ENCODE results near the gene FTO.

FTO gene

GRCh38 chr16:53711390-53711789, 7.4 kb downstream of the FTO start:
- DNase-seq (ENCODE audit: low read depth, low spot score) = no peak

GRCh38 chr16:53712065-53712464, 8.1 kb downstream of the FTO start:
- DNase-seq (ENCODE audit: low read depth, low spot score) = no peak

DNA sequence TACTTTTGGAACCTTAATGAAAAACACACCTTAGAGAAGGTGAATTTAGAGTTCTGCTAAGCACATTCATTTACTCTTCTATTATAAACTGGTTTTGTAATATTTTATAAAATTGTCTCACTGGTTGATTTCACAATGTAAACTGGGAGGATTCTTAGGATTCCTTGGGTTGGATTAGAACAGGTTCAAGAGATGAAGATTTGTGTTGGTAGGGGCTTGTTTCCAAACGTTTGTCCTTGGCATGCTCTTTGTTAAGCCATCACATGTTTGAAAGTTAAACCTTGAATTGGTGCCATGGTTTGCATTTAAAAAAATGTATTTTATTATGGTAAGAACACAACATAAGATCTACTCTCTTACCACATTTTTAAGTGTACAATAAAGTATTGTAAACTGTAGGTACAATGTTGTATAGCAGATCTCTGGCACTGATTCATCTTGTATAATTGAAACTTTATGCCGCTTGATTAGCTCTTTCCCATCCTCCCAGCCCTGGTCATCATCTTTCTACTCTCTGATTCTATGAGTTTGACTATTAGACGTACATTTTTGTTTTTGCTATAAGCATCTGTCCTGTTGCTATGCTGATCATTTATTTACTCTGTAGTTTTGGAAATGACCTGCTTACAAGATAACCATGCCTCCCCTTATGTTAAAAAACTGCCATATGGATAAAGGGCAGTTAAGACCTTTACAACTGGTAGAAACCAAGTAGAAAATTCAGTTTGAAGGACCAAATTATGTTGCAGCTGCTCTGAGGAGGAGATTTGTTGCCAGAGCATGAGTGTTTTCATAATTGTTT, 9.6 kb downstream of the FTO start:
- DNase-seq (ENCODE audit: low read depth, low spot score) = no peak

GRCh38 chr16:53714205-53715022, 10.5 kb downstream of the FTO start:
- no peak for DNase-seq (ENCODE audit: low read depth, low spot score)

GRCh38 chr16:53715023-53715384, 11.0 kb downstream of the FTO start:
- DNase-seq (ENCODE audit: low read depth, low spot score) = no peak

DNA sequence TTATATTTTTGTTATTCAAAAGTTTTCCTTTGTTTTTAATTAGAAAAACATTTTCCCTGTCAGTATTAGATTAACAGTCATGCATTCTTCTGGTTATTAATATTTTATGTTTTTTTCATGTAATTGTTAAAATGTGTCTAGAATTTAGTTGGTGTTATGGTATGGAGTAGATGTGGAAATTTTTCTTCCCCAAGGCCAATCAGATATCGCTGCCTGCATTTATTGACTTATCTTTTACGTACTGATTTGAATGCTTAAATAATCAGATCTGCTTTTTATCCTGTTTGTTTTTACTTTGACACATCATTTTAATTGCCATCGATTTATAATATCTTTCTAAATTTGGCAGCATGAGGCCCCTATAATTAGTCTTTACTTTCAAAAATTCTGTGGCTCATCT, 13.6 kb downstream of the FTO start:
- DNase-seq (ENCODE audit: low read depth, low spot score) = no peak

- DNase-seq (ENCODE audit: low read depth, low spot score) = no peak
Measured at GRCh38 chr16:53721017-53721416, 17.1 kb downstream of the FTO start.

- no peak for DNase-seq (ENCODE audit: low read depth, low spot score)
Measured at GRCh38 chr16:53726625-53727024, 22.7 kb downstream of the FTO start.

GRCh38 chr16:53730693-53731092, 26.7 kb downstream of the FTO start:
- DNase-seq (ENCODE audit: low read depth, low spot score) = no peak

GRCh38 chr16:53732296-53732929, 28.5 kb downstream of the FTO start:
- DNase-seq (ENCODE audit: low read depth, low spot score) = no peak

DNA sequence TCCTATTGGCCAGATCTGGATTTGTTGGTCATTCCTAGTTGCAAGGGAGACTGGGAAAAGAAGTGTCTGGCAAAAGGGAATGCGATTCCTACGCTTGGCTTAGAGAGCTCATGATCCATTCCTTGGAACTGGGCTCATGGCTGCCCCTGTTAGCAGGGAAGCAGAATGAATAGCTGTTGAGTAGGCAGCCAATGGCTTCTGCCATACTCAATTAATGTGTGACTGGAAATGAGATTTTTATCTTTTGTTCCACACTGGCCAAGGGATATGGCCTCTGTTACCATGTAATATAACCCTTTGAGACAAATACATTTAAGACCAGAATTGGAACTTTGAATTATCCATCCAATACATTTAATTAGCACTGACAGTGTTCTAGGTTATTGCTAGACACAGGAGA, 31.0 kb downstream of the FTO start:
- no peak for DNase-seq (ENCODE audit: low read depth, low spot score)

- DNase-seq (ENCODE audit: low read depth, low spot score) = no peak
Measured at GRCh38 chr16:53736297-53736696, 32.3 kb downstream of the FTO start.

GRCh38 chr16:53737552-53737951, 33.6 kb downstream of the FTO start:
- no peak for DNase-seq (ENCODE audit: low read depth, low spot score)

- DNase-seq (ENCODE audit: low read depth, low spot score) = no peak
Measured at GRCh38 chr16:53740476-53740875, 36.5 kb downstream of the FTO start.

- DNase-seq (ENCODE audit: low read depth, low spot score) = no peak
Measured at GRCh38 chr16:53740933-53741531, 37.1 kb downstream of the FTO start.

GRCh38 chr16:53741546-53741945, 37.6 kb downstream of the FTO start:
- no peak for DNase-seq (ENCODE audit: low read depth, low spot score)

GRCh38 chr16:53743149-53743566, 39.2 kb downstream of the FTO start:
- DNase-seq (ENCODE audit: low read depth, low spot score) = no peak

GRCh38 chr16:53744449-53744848, 40.5 kb downstream of the FTO start:
- DNase-seq (ENCODE audit: low read depth, low spot score) = peak; percentile 2

DNA sequence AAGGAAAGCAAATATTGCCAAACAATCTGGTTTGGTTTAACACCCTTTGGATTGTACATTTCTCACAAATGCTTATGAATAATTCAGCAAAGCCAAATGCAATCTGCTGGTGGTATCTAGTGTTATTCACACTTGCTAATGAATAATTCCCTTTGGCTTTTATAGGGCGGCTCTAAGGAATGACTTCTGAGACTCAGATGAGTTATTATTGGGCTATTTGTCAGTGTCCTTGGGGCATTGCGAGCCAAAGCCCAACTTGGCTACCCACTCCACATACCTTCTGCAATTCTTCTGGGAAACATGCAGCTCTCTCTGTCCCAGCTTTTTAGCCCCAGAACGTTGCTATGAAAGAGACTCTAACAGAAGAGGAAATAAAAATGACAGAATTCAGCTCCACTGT, 41.1 kb downstream of the FTO start:
- DNase-seq (ENCODE audit: low read depth, low spot score) = no peak

DNA sequence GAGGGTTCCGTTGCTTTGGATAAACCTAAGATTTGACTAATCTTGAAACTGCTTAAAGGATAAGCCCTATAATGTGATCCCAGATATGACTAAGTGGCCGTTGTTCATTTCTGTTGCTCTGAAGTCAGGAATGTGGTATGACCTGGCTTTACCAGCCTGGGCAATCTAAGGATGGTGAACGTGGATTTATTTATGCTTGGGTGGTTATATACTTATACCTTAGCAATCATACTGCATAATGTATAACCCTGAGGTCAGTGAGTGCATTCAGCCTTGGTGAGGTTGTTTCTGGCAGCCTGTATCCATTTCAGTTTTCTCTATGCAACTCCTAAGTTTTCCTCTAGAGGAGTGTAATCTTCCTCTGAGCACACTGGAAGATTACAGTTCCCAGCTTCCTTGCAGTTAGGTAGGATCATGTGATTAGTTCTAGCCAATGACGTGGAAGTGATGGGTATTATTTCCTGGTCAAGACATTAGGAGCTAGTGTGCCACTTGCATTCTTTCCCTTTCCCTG, 41.9 kb downstream of the FTO start:
- no peak for DNase-seq (ENCODE audit: low read depth, low spot score)

DNA sequence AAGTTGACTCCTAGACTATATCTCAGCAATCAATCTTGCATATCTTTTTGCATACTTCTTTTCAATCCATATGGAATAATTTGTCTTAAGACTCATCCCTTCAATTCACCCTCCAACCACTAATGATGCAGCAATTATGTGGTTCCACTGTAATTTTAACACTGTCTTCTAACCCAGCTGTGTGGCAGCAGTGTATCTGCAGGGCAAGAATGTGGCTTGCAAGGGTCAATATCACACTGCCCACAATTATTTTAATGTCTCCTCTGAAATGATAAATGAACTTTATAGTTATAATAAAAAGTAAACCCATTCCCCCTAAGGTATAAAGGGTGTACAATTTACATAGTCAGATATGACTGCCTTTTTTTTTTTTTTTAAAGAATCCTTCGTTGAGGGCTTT, 48.6 kb downstream of the FTO start:
- DNase-seq (ENCODE audit: low read depth, low spot score) = no peak

GRCh38 chr16:53753431-53753830, 49.5 kb downstream of the FTO start:
- DNase-seq (ENCODE audit: low read depth, low spot score) = no peak

Measured in activated CD4-positive, CD25-positive, alpha-beta regulatory T cell treated with anti-CD3 and anti-CD28 coated beads, Interleukin-2, amount 50 U/mL, for 16 hours (primary cell).